Measurements from ENCODE around the gene ITPR2.

Gene ITPR2

GRCh38 chr12:26373606-26374495 lies 459.1 kb downstream of the ITPR2 start:
- DNase-seq: no peak

- DNase-seq: no peak
These were observed 460.1 kb downstream of the ITPR2 start for GRCh38 chr12:26372866-26373265.

- DNase-seq: no peak
These were observed 462.9 kb downstream of the ITPR2 start for GRCh38 chr12:26370098-26370497.

GRCh38 chr12:26369588-26369987 lies 463.4 kb downstream of the ITPR2 start:
- DNase-seq: no peak

GRCh38 chr12:26367991-26368730 lies 464.8 kb downstream of the ITPR2 start:
- DNase-seq: no peak

- DNase-seq: no peak
These were observed 471.0 kb downstream of the ITPR2 start for GRCh38 chr12:26361964-26362363.

GRCh38 chr12:26360062-26360461 lies 472.9 kb downstream of the ITPR2 start:
- no peak for DNase-seq

GRCh38 chr12:26359576-26359975 lies 473.4 kb downstream of the ITPR2 start:
- DNase-seq: no peak

GRCh38 chr12:26358651-26359050 lies 474.3 kb downstream of the ITPR2 start:
- no peak for DNase-seq

- no peak for DNase-seq
These were observed 485.7 kb downstream of the ITPR2 start for GRCh38 chr12:26347300-26347699.

- DNase-seq: no peak
These were observed 486.3 kb downstream of the ITPR2 start for GRCh38 chr12:26346736-26347135.

- no peak for DNase-seq
These were observed 487.5 kb downstream of the ITPR2 start for GRCh38 chr12:26345471-26346003.

- no peak for DNase-seq
These were observed 491.5 kb downstream of the ITPR2 start for GRCh38 chr12:26341491-26341890.

- no peak for DNase-seq
These were observed 492.3 kb downstream of the ITPR2 start for GRCh38 chr12:26340649-26341048.

GRCh38 chr12:26339976-26340375 lies 493.0 kb downstream of the ITPR2 start:
- no peak for DNase-seq

GRCh38 chr12:26338586-26339572 lies 494.1 kb downstream of the ITPR2 start:
- no peak for DNase-seq

- DNase-seq: no peak
These were observed 497.3 kb downstream of the ITPR2 start for GRCh38 chr12:26335651-26336050.

- no peak for DNase-seq
These were observed 498.3 kb downstream of the ITPR2 start for GRCh38 chr12:26334621-26335124.

GRCh38 chr12:26331960-26332359 lies 501.0 kb downstream of the ITPR2 start:
- no peak for DNase-seq

GRCh38 chr12:26331136-26331535 lies 501.9 kb downstream of the ITPR2 start:
- no peak for DNase-seq

- no peak for DNase-seq
These were observed 504.9 kb downstream of the ITPR2 start for GRCh38 chr12:26327975-26328644.

- no peak for DNase-seq
These were observed 509.3 kb downstream of the ITPR2 start for GRCh38 chr12:26323673-26324072.

Measured in NCI-H748 treated with DMSO at 0.1 percent for 48 hours (cell line).